GM21360 (cell line): ENCODE results near the gene COL16A1.

Source experiments
- ATAC-seq: cut with Tn5 transposase; IDR thresholded peaks from one replicate; pipeline ENCODE4 v1.9.1; 2021; ENCODE audit warnings: mild to moderate bottlenecking, moderate library complexity; ENCODE audit not compliant: unreplicated experiment

COL16A1 gene

DNA sequence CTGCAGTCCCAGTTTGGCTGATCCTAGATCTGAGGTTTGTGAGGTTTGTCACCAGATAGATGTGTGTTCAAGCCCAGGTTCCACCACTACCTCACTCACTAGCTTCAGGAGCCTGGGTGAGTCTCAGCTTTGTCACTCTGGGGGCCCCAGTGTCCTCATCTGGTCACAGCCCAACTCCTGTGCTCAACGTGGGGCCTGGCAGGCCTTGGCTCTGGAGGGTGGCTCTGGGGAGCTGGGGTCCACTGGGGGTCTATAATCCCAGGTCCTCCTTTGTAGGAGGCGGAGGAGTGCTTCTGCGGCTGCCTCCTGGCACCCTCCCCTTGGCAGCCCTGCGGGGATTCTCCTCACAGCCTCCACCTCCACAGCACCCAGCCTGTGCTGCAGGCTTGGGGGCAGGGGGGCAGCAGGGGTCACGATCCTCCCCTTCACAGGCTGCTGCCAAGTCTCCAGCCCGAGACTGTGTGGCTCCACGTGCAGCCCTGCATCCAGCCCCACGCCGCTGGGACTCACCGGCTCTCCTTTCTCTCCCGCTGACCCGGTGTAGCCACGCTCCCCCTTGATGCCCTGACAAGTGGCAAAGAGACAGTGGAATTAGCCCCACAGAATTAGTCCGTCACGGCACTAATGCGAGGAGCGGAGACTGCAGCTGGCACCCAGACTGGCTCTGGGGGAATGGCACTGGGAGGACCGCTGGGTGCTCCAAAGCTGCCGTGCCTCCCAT lies 36.6 kb downstream of the COL16A1 start:
- ATAC-seq: no peak

GRCh38 chr1:31666263-31666963 lies 37.4 kb downstream of the COL16A1 start:
- ATAC-seq: no peak

DNA sequence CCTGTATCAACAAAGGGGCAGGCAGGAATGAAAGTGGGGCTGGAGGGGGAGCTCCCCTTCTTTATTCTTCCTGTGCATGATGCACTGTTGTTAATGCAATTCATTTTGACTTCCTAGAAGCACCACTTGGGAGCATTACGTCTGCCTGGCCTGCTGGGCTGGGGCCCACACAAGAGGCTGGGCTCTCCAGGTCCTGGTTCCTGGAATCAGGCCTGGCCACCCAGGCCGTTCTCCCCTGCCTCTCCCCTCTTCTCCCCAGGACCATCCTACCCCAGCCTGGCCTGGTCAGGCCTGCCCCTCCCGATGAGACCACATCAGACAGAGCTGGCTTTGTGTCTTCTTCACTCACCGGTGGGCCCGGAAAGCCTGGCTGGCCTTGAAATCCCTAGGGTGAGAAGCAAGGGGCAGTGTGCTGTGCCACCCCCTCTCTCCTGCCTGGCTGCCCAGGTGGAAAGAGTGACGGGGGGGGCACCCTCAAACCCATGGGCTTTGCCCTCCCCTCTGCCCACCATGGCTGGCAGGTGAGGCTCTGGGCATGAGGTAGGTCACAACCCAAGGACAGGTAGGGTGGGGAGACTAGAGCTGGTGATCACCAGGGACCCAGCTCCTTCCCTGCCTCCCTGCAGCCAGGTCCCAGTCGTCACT lies 38.5 kb downstream of the COL16A1 start:
- no peak for ATAC-seq

DNA sequence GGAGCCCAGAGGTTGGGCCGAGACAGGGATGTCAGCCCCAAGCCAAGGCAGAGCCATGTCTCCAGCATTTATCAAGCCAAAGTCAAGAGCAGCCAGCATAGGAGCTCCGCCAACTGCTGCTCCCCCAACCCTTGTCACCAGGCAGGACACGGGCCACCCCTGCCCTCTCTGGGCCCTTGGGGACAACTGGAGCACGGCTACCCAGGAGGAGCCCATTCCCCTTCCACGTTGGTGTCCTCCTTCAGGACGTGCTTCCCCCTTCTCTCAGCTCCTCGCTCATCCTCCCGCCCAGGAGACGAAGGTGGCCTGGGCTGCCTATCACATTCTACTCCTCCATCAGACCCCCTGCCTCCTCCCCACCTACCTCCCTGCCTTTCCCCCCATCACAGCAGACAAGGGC lies 39.3 kb downstream of the COL16A1 start:
- no peak for ATAC-seq

- no peak for ATAC-seq
These were observed 40.0 kb downstream of the COL16A1 start for GRCh38 chr1:31663622-31664452.

GRCh38 chr1:31662463-31662862 lies 41.4 kb downstream of the COL16A1 start:
- no peak for ATAC-seq

DNA sequence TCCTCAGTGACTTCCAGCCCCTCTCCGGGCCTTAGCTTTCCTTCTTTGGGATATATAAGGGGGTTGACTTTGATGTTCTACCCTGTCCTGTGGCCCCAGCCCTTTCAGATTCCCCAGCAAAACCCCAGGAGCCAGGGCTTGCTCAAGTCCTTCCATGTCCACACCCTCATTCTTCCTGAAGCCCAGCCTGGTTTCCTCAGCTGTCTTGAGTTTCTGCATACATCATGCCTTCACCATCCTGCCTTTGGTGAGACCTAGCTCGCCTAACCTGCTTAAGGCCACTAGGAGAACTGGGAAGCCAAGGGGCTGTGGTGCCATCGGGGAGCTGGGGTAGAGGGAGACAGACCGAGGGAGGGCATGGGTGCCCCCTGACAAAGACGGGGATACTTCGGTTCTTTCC lies 42.0 kb downstream of the COL16A1 start:
- ATAC-seq: no peak

GRCh38 chr1:31660871-31661455 lies 42.9 kb downstream of the COL16A1 start:
- ATAC-seq: no peak

DNA sequence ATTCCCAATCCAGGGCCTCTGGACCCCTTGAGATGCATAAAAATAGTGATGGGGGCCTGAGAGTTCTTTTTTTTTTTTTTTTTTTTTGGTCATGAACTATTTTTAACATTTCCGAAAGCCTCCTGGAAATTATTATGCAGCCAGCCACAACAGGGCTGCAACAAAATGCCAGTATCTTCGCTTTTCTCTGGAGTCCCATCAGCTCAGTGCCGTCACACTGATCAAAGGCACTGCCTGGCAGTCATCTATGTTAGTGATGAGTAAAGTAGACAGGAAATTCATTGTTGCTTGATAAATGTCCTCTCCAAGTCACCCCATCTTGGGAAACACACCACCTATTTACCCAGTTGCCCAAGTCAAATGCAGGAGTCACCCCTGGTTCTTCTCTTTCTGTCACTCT lies 43.9 kb downstream of the COL16A1 start:
- ATAC-seq: no peak

GRCh38 chr1:31658721-31659120 lies 45.1 kb downstream of the COL16A1 start:
- no peak for ATAC-seq

DNA sequence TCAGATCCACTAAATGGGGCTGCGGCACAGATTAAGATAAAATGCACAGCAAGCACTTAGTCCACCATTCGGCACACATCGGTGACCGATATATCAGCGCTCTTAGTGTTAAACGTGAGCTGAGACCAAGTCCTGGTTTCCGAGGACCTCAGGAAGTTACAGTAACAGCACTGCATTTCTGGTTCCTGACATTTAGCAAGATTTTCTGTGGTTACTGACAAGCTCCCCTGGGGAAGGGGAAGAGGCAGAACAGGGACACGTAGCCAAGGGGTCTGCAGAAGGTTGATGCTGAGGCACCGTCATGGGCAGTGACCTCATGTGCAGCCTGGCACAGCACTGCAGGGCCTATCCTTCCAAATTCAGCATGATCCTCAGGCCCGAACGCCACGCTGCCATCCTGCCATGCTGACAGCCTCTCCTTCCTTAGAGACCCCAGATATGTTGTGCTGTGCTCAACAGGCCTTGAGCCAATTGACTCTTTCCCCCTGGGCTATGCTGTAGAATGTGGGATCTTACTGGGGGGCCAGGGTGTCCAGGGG lies 45.8 kb downstream of the COL16A1 start:
- no peak for ATAC-seq

DNA sequence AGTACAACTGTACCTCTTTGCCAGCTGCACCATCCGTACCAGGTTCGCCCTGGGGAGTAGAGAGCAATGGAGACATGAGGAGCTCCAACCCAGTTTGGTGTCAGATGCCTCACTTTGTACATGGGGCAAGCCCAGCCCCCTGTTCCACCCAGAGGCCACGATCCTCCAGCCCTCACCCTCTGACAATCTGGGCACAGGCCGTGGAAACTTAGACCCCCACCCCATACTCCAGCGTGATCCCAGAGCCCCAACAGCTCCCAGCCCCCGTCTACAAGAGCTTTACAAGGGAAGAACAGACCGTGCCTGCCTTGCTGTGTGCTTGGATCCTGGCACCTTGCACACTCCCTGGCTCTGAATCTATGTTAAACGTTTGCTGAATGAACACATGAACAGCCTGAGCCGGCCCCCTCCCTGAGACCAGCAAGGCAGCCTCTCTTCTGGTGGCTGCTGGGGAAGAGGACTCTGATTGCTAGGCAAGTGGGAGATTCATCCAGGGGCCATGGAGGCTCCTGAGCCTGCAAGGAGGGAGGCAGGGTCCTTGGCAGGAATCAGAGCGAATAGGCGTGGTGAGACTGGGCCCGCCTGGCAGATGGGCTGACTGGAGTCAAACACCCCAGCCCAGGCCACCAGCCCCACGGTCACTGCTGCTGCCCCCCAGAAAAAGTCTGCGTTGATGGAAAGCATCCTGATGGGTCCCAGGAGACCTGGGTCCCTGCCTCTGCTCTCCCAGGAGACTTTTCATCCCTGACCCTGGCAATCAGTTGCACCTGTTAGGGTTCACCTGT lies 46.6 kb downstream of the COL16A1 start:
- ATAC-seq: no peak

GRCh38 chr1:31655756-31656155 lies 48.1 kb downstream of the COL16A1 start:
- ATAC-seq: no peak

GRCh38 chr1:31655104-31655503 lies 48.7 kb downstream of the COL16A1 start:
- no peak for ATAC-seq

DNA sequence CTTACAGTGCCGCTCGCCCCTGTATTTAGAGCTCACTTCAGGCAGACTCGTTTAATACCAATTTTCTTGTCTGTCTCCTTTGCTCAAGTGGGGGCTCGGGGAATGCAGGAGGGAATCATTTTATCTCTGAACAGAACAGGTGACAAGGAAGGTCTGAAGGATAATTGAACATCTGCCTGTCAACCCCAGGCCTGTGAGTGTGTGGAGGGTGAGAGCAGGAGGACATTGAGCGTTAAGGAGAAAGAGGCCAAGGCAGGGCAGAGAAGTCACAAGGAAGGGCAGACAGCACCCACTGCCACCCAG lies 49.4 kb downstream of the COL16A1 start:
- no peak for ATAC-seq

DNA sequence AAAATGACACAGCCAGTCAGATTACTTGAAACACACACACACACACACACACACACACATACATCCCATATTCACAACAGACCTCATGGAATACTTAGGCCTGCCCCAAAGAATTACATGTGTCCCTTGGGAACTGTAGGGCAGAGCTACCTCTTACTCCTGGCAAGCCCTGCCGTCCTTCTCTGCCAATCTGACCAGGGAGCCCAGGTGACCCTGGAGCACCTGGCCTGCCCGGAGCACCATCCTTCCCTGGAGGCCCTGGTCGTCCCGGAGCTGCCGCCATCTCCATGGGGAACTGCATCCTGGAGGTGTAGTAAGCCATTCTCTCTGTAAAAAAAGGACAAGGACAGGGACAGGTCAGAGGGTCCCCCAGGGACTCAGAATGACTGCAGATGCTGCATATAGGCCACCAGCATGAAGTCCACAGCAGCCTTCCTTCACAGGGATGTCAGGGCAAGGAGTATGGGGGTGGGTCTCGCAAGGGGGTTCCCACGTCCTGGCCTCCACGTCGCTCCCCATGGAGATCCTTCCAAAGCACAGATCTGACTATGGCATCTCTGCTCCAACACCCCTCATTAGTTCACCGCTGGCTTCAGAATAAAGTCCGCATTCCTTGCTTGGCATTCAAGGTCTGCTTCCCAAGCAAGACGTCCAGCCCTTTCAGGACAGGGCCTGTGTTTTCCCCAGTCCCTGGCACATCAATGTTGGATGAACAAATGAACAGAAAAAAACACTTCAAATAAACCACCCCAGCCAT lies 49.9 kb downstream of the COL16A1 start:
- no peak for ATAC-seq

GRCh38 chr1:31652891-31653499 lies 50.8 kb downstream of the COL16A1 start:
- ATAC-seq: no peak

DNA sequence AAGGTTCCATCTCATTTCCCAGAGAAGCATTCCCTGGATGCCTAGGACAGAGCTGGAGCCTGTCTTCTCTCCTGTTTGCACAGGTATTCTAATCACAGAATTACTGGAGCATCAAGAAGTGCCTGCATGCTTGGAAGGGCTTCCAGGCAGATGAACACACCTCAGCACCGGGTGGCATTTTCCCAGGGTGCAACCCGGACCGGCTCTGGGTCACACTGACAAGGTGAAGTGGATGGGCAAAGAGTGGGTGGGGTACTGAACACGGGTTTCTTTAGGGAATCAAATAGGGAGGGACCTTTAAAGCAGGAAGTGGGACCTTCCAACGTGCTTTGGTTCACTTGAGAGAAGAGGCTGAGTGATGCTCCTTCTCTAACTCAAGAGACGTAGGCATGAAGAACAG lies 52.1 kb downstream of the COL16A1 start:
- ATAC-seq: no peak

GRCh38 chr1:31651089-31651420 lies 52.8 kb downstream of the COL16A1 start:
- ATAC-seq: no peak
